ENCODE results near the gene RSBN1L.

Gene RSBN1L

DNA sequence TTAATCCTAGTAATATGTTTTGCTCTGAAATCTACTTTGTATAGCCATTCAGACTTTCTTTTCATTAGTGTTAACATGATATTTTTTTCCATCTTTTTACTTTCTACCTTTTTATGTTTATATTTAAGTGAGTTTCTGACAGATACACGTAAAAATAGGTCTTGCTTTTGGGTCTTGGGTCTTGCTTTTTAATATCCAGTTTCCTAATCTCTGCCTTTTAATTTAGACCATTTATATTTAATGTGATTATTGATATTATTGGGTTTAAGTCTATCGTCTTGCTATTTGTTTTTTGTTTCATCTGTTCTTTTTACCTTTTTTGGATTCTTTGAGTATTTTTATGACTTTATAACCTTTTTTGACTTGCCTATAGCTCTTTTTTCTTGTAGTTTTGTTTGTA is 110.2 kb downstream of the RSBN1L start:
- DNase-seq (ENCODE audit: low spot score): no peak

DNA sequence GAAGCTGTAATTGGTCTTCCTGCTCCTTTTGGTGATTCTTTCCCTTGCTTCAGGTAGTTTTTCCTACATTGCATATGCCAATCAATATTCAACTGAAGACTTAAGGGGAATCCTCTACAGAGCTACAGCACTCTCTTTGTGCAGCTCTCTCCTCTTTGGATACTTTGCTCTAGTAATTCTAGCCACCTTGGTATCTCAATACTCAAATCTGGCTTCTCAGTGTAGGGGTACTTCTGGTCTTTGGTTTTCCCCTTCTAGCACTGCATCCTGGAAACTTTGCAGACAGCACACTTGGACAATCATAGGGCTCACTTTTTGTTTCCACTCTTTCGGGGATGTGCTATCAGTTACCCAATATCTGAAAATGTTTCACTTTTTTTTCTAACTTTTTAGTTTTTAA is 112.3 kb downstream of the RSBN1L start:
- no peak for DNase-seq (ENCODE audit: low spot score)

DNA sequence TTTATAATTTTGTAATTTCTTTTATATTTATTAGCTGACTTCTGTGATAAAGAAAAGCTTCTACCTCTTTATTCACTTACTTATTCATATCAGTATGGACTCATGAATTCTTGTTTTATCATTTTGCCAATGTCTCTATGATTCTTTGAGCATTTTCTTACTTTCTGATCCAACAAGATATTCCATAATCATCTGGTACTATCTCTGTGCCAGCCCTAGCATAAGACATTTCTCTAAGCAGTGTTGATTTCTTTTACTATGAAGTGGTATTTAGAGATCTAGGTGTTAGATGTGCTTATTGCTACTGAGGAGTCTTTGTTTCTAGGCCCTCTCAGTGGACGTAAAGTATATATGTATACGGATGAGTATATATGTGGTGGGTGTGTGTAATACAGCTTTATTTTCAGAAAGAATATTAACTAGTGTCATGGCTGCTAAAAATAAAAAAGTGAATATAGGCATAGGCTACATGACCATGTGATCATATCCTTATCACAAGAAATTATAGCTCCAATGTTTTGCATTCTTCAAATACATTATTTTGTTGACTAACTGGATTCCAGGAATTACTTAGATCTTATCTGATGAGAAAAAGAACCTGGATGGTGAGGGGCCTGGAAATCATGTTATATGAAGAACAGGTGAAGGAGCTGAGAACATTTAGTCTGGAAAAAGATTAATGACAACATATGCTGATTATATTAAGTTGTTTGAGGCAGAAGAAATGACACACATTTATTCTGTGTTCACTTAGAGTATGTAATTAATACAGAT is 115.4 kb downstream of the RSBN1L start:
- no peak for DNase-seq (ENCODE audit: low spot score)

DNA sequence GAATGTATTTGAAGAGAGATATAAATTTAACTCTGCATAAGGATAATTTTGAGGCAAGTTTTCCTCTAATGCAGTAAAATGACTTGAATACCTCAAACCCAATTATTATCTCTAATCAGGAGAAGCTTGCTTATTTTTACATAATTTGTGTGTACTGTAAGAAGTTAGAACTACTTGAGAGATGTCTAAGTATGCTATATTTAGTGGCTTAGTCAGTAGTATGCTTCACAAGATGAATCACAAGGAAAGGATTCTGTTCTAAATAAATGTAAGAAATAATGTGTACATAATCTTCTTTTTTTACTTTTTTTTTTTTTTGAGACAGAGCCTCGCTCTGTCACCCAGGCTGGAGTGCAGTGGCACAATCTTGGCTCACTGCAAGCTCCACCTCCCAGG is 116.0 kb downstream of the RSBN1L start:
- DNase-seq (ENCODE audit: low spot score): no peak

DNA sequence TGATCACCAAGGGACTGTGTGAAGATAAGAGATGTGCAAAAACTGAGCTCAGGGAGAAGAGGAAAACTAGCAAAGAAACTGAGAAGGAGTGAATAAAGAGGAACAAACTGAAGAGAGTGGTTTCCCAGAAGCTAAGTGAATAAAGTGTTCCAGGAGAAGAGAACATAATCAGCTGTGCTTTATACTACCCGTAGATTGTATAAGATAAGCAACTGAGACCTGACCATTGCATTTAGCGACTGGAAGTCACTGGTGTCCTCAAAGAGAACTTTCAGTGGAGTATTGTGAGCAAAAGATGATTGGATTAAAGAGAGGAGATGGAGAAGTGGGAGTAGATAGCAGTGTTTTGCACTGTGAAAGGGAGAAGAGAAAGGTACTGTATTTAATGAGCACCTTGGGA is 116.9 kb downstream of the RSBN1L start:
- DNase-seq (ENCODE audit: low spot score): no peak

DNA sequence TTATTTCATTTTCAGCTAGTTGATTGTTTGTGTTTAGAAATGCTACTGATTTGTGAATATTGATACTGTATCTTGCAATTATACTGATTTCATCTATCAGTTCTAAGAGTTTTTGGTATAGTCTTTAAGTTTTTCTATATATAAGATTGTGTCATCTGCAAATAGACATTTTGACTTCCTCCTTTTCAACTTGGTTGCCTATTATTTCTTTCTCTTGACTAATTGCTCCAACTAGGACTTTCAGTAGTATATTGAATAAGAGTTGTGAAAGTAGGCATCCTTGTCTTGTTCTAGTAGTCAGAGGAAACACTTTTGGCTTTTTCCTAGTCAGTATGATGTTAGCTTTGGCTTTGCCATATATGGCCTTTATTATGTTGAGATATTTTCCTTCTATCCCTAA is 122.8 kb downstream of the RSBN1L start:
- DNase-seq (ENCODE audit: low spot score): no peak

DNA sequence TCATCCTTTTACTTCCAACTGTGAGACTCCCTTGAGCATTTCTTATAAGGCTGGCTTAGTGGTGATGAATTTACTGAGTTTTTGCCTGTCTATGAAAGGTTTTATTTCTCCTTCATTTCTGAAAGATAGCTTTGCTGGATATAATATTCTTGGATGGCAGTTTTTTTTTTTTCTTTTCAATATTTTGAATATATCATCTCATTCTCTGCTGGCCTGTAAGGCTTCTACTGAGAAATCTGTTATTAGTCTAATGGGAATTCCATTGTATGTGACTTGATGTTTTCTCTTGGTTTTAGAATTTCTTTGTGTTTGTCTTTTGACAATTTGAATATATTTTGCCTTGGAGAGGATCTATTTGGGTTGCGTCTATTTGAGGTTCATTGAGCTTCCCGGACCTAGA is 124.7 kb downstream of the RSBN1L start:
- no peak for DNase-seq (ENCODE audit: low spot score)

DNA sequence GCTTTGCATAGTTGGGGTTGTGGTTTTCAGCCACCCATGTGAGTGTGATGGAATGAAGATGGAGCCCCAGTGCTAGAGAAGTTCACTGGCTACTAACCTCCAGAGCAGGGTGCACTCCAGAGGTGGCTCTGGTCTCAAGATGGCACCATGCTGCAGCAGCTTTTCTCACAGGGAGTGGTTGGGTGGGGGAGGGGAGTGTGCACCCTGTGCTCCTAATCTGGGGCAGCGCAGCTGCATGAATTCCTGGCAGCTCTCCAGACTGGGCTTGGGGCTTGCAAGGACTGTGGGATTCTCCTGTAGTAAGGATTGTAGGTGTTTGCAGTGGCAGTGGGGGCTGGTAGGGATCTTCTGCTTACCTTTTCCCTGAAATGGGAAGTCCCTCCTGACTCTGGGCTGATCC is 126.0 kb downstream of the RSBN1L start:
- no peak for DNase-seq (ENCODE audit: low spot score)

DNA sequence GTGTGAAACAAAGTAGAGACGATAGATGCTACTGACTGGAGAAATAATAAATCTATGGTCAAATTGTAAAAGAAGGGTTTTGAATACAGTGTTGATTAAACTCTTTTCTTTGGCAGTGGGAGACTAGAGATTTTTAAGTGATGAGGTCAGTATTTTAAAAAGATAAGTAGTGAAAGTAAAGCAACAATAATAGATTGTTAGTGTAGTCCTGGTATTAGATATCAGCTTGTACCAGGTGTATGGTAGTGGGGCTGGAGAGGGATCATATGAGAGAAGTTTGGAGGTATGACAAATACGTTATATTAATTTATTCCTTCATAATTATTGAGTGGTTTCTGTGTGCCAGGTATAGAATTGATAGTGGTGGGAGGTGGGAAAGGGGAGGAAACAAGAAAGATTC is 127.5 kb downstream of the RSBN1L start:
- no peak for DNase-seq (ENCODE audit: low spot score)

DNA sequence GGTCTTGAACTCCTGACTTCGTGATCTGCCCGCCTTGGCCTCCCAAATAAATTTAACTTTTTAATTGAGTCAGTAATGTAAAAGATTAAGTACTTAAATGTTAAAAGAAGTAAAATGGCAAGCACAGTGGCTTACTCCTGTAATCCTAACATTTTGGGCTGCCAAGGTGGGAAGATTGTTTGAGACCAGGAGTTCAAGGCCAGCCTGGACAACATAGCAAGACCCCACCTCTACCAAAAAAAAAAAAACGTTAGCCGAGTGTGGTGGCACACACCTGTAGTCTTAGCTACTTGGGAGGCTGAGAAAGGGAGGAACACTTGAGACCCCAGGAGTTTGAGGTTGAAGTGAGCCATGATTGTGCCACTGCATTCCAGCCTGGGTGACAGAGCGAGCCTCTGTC is 128.4 kb downstream of the RSBN1L start:
- DNase-seq (ENCODE audit: low spot score): no peak

DNA sequence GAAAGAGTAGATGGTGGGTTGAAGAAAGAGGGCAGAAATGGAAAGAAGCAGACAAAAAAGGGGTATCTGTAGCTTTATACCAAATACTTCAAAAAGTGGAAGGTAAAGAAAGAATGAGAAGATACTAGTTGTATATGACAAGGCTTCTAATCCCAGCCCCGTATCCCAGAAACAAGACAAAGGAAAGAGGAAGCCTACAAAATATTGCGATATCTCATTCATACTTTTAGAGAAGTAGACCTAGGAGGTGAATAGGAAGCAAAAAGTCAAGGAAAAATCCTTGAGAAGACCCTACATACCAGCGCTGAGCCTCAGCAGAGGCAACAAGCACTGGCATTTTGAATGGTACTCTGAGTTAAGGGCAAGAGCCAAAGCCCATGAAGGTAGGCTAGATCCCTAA is 128.9 kb downstream of the RSBN1L start:
- DNase-seq (ENCODE audit: low spot score): no peak

DNA sequence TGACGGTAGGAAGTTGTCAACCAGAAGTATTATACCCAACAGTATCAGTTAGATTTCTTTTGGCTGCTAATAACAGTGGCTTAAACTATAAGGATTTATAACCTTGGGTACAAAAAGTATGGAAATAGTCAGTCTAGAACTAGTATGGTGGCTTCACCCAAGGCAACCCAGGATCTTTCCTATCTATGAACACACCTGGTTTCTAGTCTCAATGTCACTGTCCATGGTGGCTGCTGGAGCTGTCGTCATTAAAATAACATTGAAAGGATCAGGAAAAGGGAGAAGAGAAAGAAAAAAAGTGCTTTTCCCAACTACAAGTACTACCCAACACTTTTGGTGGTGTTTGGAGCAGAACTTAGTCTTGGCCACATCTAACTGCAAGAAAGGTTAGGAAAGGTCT is 130.0 kb downstream of the RSBN1L start:
- no peak for DNase-seq (ENCODE audit: low spot score)

DNA sequence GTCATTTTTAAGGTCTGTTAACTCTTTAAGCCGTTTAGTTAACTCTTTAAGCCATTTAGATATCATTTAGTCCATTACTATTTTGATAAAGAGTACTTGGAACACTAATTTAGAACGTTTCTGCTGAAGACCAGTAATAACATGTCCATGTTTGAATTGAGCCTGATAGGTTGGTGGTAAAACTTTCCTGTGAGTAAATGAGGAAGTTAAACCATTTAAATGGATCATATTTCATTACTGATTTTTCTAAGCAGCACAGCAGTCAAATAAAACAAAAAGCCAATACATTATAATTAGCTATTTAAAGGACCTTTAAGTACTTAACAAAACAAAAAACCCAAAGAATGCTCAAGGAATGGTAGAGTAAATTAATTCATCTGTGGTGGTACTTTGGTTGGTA is 131.7 kb downstream of the RSBN1L start:
- no peak for DNase-seq (ENCODE audit: low spot score)

DNA sequence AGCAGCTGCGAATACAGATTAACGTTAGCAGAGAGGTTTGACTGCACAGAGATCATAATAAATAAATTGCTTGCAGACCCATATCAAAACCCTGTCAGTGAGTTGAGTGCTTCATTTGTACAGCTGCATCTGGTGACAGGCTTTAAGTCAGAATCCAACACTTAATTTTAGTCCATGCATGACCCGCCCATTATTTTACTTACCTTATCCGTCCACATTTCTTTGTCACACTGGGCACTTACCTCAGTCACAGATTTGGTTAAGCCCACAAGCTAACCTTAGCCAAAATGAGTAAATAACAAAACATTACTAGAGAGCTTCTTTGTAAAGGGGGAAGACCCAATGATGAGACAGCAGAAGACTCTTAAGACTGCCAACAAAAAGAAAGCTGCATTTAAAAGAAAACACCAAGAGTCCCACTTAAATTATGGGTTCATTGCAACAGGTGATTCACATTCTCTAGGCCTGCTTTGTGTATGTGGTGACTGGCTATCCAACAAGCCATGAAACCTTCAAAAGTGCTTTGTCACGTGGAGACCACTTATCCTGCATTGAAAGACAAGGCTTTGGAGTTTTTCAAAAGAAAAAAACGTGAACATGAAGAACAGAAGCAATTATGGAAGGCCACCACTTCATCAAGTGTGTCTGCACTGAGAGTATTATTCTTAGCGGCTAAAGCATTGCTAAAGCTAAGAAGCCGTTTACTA is 134.5 kb downstream of the RSBN1L start:
- DNase-seq (ENCODE audit: low spot score): no peak

DNA sequence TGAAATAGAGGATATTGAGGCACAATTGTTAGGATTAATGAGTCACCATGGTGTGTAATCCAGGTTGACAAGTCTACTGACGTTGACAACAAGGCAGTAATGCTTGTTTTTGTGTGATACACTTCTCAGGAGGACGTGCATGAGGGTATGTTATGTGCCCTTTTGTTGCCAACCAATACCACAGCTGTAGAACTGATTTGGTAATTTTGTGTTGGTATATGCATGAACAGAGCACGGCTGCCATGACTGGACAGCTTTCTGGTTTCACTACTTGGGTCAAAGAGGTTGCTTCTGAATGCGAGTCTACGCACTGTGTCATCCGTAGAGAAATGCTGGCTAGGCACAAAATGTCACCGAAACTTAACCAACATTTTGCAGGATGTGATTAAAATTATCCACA is 135.2 kb downstream of the RSBN1L start:
- no peak for DNase-seq (ENCODE audit: low spot score)

DNA sequence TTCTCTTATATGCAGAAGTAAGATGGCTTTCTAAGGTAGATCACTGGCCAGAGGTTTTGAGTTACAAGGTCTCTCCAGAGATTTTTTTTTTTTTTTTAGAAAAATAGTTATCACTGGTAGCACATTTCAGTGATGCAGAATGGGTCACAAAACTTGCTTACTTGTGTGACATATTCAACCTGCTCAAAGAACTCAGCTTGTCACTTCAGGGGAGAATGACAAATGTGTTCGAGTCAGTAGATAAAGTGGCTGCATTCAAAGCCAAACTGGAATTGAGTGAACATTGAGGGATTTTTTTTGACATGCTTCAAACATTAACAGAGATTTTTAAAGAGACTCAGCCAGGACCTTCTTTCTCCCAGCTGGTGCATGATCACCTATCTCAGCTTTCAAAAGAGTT is 135.7 kb downstream of the RSBN1L start:
- no peak for DNase-seq (ENCODE audit: low spot score)

Data from pons (tissue), 1 donor.